ENCODE data around the gene LMO1. TPM values are rescaled to one million over a fixed set of nuclear protein-coding genes. Genes with fewer than 3 reads are reported as not detected.

Gene LMO1
- total RNA-seq, 1 experiment from 2014 or later: not detected

DNA sequence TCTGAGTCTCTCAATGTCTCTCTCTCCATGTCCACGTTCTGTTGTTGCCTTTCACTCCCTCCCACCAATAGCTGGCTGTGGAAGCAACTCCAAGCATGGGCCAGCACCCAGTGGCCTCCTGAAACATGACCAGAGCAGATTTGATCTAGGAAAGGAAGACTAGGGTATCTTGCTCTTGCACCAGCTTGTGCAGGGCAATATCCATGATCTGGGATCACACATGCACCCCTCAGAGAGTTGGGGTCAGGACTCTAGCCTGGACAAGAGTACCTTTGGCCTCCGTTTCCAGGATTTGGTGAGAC is 60.3 kb downstream of the LMO1 start:
- Histone ChIP-seq H2AFZ (no peak overlapping the region), H3K4me1 (replicated peaks; ENCODE audit: insufficient read depth) (no peaks in the 10 kb centered on the region), H3K36me3 (ENCODE audit: low read depth) (no peaks in the 10 kb centered on the region), H3K9me3 (ENCODE audit: insufficient read depth, low read depth) (no peaks in the 10 kb centered on the region), H3F3A (ENCODE audit: insufficient read depth, low read depth) (no peaks in the 10 kb centered on the region), H3K27me3 (ENCODE audit: insufficient read depth, low read depth) (peaks cover 13% of the 10 kb centered on the region; the same call in 1 of the 2 replicates), H4K20me1 (ENCODE audit: insufficient read depth) (no peaks in the 10 kb centered on the region), H3K79me2 (ENCODE audit: low read depth) (no peaks in the 10 kb centered on the region), H3K27ac (no peak overlapping the region), H3K4me2 (no peak overlapping the region), H3K4me3 (no peak overlapping the region), H3K9me2 (ENCODE audit: insufficient read depth) (no peaks in the 10 kb centered on the region)
- TF ChIP-seq, protein P1, sequence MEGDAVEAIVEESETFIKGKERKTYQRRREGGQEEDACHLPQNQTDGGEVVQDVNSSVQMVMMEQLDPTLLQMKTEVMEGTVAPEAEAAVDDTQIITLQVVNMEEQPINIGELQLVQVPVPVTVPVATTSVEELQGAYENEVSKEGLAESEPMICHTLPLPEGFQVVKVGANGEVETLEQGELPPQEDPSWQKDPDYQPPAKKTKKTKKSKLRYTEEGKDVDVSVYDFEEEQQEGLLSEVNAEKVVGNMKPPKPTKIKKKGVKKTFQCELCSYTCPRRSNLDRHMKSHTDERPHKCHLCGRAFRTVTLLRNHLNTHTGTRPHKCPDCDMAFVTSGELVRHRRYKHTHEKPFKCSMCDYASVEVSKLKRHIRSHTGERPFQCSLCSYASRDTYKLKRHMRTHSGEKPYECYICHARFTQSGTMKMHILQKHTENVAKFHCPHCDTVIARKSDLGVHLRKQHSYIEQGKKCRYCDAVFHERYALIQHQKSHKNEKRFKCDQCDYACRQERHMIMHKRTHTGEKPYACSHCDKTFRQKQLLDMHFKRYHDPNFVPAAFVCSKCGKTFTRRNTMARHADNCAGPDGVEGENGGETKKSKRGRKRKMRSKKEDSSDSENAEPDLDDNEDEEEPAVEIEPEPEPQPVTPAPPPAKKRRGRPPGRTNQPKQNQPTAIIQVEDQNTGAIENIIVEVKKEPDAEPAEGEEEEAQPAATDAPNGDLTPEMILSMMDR (conservative IDR thresholded peaks at IDR 0.05): no peak
- TF ChIP-seq EZH2 (IDR thresholded peaks at IDR 0.05; ENCODE audit: low read depth): no peak
- ChIA-PET POLR2A (ENCODE audit: unreplicated experiment) (no interaction called here), CTCF (no interaction called here)
- no TSS peak for BruUV-seq (replicated peaks)
- intact Hi-C loops (cut with micrococcal nuclease; ENCODE audit: unreplicated experiment): no loop called here
- no peak for DNase-seq

DNA sequence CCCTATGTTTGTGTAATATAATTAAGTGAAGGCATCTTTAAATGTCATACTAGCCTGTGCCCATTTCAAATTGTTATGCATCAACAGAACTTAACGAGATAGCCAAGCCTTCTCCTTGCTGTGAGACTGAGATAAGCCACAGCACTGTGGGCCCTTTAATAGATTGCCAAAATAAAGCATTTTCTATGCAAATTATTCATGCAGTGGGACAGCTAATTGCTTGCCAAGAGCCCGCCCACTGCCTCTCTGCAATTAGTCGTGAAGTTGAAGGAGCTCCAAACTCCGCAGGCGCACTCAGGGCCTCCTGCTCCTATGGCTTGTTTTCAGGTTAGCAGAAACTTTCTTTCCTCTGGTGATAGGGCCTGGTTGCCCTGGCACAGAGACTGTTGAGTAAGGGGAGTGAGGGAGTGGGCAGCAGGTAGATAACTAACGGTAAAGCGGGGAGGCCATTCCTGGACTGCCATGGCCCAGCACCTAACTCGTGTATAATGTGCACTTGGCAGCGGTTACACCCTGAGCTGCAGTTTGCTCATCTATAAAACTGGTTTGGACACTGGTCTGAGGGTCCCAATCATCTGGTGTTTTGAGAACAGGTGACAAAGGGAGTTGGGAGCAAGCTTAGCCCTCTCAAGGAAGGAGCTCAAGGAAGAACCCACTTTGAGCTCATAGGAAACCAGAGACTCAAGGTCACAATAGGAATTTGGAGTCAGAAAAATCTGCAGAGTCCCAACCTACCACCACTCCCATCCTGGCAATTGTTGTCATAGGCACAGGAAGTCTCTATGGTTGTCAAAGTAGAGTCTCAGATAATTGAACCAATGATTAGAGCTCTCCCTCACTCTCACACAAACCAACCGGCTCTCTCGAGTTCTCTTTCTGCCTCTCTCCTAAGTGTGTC is 60.9 kb downstream of the LMO1 start:
- Histone ChIP-seq H2AFZ (no peak overlapping the region), H4K20me1 (ENCODE audit: insufficient read depth) (no peaks in the 10 kb centered on the region), H3K4me1 (replicated peaks; ENCODE audit: insufficient read depth) (no peaks in the 10 kb centered on the region), H3K27ac (no peak overlapping the region), H3K79me2 (ENCODE audit: low read depth) (no peaks in the 10 kb centered on the region), H3K9me3 (ENCODE audit: insufficient read depth, low read depth) (no peaks in the 10 kb centered on the region), H3K9me2 (ENCODE audit: insufficient read depth) (no peaks in the 10 kb centered on the region), H3K4me2 (no peak overlapping the region), H3F3A (ENCODE audit: insufficient read depth, low read depth) (no peaks in the 10 kb centered on the region), H3K4me3 (no peak overlapping the region), H3K36me3 (ENCODE audit: low read depth) (no peaks in the 10 kb centered on the region), H3K27me3 (ENCODE audit: insufficient read depth, low read depth) (peaks cover 9% of the 10 kb centered on the region; the same call in 1 of the 2 replicates)
- no TSS peak for BruUV-seq (replicated peaks)
- ChIA-PET CTCF (no interaction called here), POLR2A (ENCODE audit: unreplicated experiment) (no interaction called here)
- intact Hi-C loops (cut with micrococcal nuclease; ENCODE audit: unreplicated experiment): no loop called here
- no peak for DNase-seq
- TF ChIP-seq EZH2 (IDR thresholded peaks at IDR 0.05; ENCODE audit: low read depth): no peak

DNA sequence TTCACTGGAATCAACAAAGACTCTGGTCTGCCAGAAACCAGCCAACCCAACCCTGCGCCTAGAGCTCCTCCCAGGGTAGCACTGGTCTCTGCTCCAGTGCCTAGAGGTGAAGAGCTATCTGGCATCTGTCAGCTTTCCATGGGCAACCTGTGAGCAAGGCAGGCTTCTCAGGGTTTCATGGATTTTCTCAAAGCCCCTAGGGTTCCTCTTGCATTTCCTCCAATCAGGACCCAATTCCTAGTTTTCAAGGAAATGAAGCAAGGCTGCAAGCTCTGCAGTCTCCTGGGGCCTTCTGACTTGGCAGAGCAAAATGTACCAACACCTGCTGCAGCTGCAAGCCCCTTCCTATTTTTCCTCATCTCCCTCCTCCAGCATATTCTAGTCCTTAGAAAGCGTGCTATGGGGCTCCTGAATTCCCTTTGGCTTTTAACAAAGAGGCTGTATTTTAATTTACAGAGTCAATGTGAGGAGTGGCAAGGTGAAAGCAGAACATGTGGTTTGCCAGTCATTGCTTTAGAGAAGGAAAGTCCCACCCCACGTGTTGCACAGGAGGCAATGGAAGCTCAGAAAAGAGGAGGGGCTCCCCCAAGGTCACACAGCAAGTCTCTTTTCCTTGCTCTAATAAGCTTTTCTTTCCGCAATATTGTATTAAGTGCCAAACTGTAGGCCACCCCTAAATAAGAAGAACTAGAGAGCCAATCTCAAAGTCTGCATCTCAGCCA is 61.9 kb downstream of the LMO1 start:
- Histone ChIP-seq H4K20me1 (ENCODE audit: insufficient read depth) (no peaks in the 10 kb centered on the region), H3F3A (ENCODE audit: insufficient read depth, low read depth) (no peaks in the 10 kb centered on the region), H3K9me2 (ENCODE audit: insufficient read depth) (no peaks in the 10 kb centered on the region), H3K4me3 (no peak overlapping the region), H3K4me2 (no peak overlapping the region), H2AFZ (no peak overlapping the region), H3K27ac (no peak overlapping the region), H3K27me3 (ENCODE audit: insufficient read depth, low read depth) (peaks cover 4% of the 10 kb centered on the region; the same call in 1 of the 2 replicates), H3K36me3 (ENCODE audit: low read depth) (no peaks in the 10 kb centered on the region), H3K4me1 (replicated peaks; ENCODE audit: insufficient read depth) (no peaks in the 10 kb centered on the region), H3K9me3 (ENCODE audit: insufficient read depth, low read depth) (no peaks in the 10 kb centered on the region), H3K79me2 (ENCODE audit: low read depth) (no peaks in the 10 kb centered on the region)
- TF ChIP-seq, protein P1 (conservative IDR thresholded peaks at IDR 0.05): no peak
- POLR2A ChIA-PET (ENCODE audit: unreplicated experiment): no interaction called here
- CTCF ChIA-PET: no interaction called here
- DNase-seq: no peak
- intact Hi-C loops (cut with micrococcal nuclease; ENCODE audit: unreplicated experiment): no loop called here
- no TSS peak for BruUV-seq (replicated peaks)

All from PC-9 (cell line).